HepG2 (cell line): Measurements from ENCODE around the gene ST14. TPM values are rescaled to one million over a fixed set of nuclear protein-coding genes. Genes with fewer than 3 reads are reported as not detected.

ENCODE experiments used
- ATAC-seq: fragments of 200-7000 bp; cut with Tn5 transposase; 3 replicates; pipeline ENCODE4 v1.9.1; 2020; ENCODE audit warnings: mild to moderate bottlenecking, moderate library complexity
- BruUV-seq: library from RNA; stranded (reverse); fragments of 400-500 nt; replicated peaks from 2 replicates; lab custom pipeline; 2021; lab: Mats Ljungman, UMichigan
- CTCF ChIA-PET: fragments of 300-600 bp; formaldehyde crosslinking; extraction: SDS; loops from one replicate; lab custom pipeline; 2021; ENCODE audit warnings: low total read pairs, inconsistent platforms, low intra/inter-chr PET ratio; lab: Yijun Ruan, JAX
- POLR2A ChIA-PET: fragments of 350-600 bp; sonication (Branson Sonifier 250); formaldehyde crosslinking; loops from one replicate; lab custom pipeline; 2020; ENCODE audit warnings: antibody characterized with exemption, inconsistent platforms; lab: Yijun Ruan, JAX
- DNase-seq: peaks from one replicate; pipeline ENCODE4 v3.0.0-alpha.2; 2015; ENCODE audit warnings: low spot score
- FAIRE-seq: peaks from 3 replicates; lab custom pipeline; 2011; peaks lifted over from hg19 to GRCh38; lab: Jason Lieb, UNC
- H2AFZ ChIP-seq: one replicate; pipeline ENCODE4 v1.6.1; 2011; ENCODE audit warnings: low read length, inconsistent platforms
- H3K27ac ChIP-seq: fragments of 300-600 bp; 3 replicates; pipeline ENCODE4 v1.8.0; 2011; ENCODE audit warnings: mixed run types, mild to moderate bottlenecking, mixed read lengths, low read length, inconsistent platforms; ENCODE audit not compliant: insufficient read depth; ENCODE audit errors: extremely low read length
- H3K27me3 ChIP-seq, 2 experiments: fragments of 200-600 bp in 1 of 2; 2 replicates in 1 of 2; 3 replicates in 1 of 2; pipeline versions ENCODE4 v1.6.0 to v1.8.0; 2011; ENCODE audit warnings: low read length in 2 of 2, mild to moderate bottlenecking in 2 of 2, moderate library complexity in 2 of 2, inconsistent platforms in 1 of 2; ENCODE audit not compliant: insufficient read depth in 2 of 2, control insufficient read depth in 1 of 2
- H3K36me3 ChIP-seq, 2 experiments: fragments of 200-600 bp in 1 of 2; replicated peaks in 1 of 2; 2 replicates in 1 of 2; 3 replicates in 1 of 2; pipeline versions ENCODE4 v1.5.1 to v1.8.0; 2011; ENCODE audit warnings: low read length in 2 of 2, inconsistent platforms in 1 of 2; ENCODE audit not compliant: insufficient read depth in 2 of 2, control insufficient read depth in 1 of 2
- H3K4me1 ChIP-seq: 2 replicates; pipeline ENCODE4 v1.5.1; 2012; ENCODE audit warnings: low read length, inconsistent platforms; ENCODE audit not compliant: insufficient read depth
- H3K4me2 ChIP-seq: 2 replicates; pipeline ENCODE4 v1.6.0; 2011; ENCODE audit warnings: low read depth, low read length, inconsistent platforms
- H3K4me3 ChIP-seq, 3 experiments: fragments of 200-600 bp in 1 of 3; sonication (generic), shearing (Covaris generic) in 1 of 3; replicated peaks in 1 of 3; 2 replicates each; pipeline ENCODE4 v1.5.1; 2011 to 2016; ENCODE audit warnings: low read length in 3 of 3, inconsistent platforms in 2 of 3, low read depth in 2 of 3, mild to moderate bottlenecking in 2 of 3, control low read depth in 1 of 3, mixed read lengths in 1 of 3; ENCODE audit not compliant: insufficient read depth in 1 of 3
- H3K79me2 ChIP-seq: one replicate; pipeline ENCODE4 v1.6.1; 2011; ENCODE audit warnings: low read length, inconsistent platforms; ENCODE audit not compliant: insufficient read depth
- H3K9ac ChIP-seq: 2 replicates; pipeline ENCODE4 v1.6.0; 2011; ENCODE audit warnings: mild to moderate bottlenecking, low read depth, low read length, inconsistent platforms; ENCODE audit not compliant: insufficient read depth
- H3K9me3 ChIP-seq: 2 replicates; pipeline ENCODE4 v1.5.1; 2012; ENCODE audit warnings: mild to moderate bottlenecking, low read length
- H4K20me1 ChIP-seq: 2 replicates; pipeline ENCODE4 v1.6.0; 2011; ENCODE audit warnings: inconsistent platforms, mild to moderate bottlenecking, low read length, moderate library complexity; ENCODE audit not compliant: insufficient read depth
- CEBPG ChIP-seq: IDR thresholded peaks from 2 replicates; pipeline ENCODE4 v1.6.1; 2016
- ZNF292 ChIP-seq: sonication (generic); formaldehyde crosslinking; IDR thresholded peaks from 2 replicates; pipeline ENCODE4 v1.8.1; 2022; ENCODE audit warnings: mild to moderate bottlenecking, low read depth, missing genetic modification reagents, borderline replicate concordance
- WGBS: methylation state at CpG from one replicate; pipeline ENCODE4 v1.1.6; 2017; ENCODE audit warnings: low lambda C conversion rate; 5-methylcytosine and 5-hydroxymethylcytosine counted together
- in situ Hi-C: cut with HindIII; loops from 2 replicates; pipeline ENCODE4 v1.10.0; 2017; ENCODE audit warnings: low pct_unique_long_range_greater_than_20kb; ENCODE audit not compliant: extremely low pct_ligation_motif_present
- intact Hi-C: fragments of 100-400 bp; cut with micrococcal nuclease; formaldehyde crosslinking; loops from one replicate; pipeline ENCODE4 v1.10.0; 2022; ENCODE audit not compliant: unreplicated experiment
- polyA plus RNA-seq, 8 experiments: library from polyadenylated mRNA; depleted of rRNA in 3 of 8; stranded (reverse) in 7 of 8; unstranded in 1 of 8; fragments of >200 nt; fragmentation: Illumina TruSeq in 4 of 8; extraction: Trizol in 4 of 8; gene quantifications; 2 replicates each; pipeline versions ENCODE4 v1.2.1 to v1.2.3, GENCODE V29; 2011 to 2016; ENCODE audit warnings: low read depth in 4 of 8, missing spikeins in 1 of 8, mixed read lengths in 1 of 8; ENCODE audit not compliant: insufficient read depth in 1 of 8
- total RNA-seq, 5 experiments: library from RNA; depleted of rRNA; stranded (reverse); fragments of >200 nt; fragmentation: Illumina TruSeq; extraction: Trizol; gene quantifications; 2 replicates each; pipeline ENCODE4 v1.2.3, GENCODE V29; 2016; ENCODE audit warnings: low read depth in 1 of 5
- TF ChIP-seq, protein P1 (sequence below): sonication (generic); formaldehyde crosslinking; IDR thresholded peaks from 2 replicates; pipeline ENCODE4 v1.5.0; 2020; ENCODE audit warnings: mild to moderate bottlenecking, missing genetic modification reagents, borderline replicate concordance
- TF ChIP-seq, protein P2 (sequence below): sonication (generic); formaldehyde crosslinking; IDR thresholded peaks from 2 replicates; pipeline ENCODE4 v1.5.1; 2020; ENCODE audit warnings: missing genetic modification reagents, mild to moderate bottlenecking, borderline replicate concordance

ST14 gene
- total and polyA plus RNA-seq, 2 of the 13 experiments (the other 11 are each of a cell fraction or from before 2014, with no cell fraction given): 0.88 to 1.4 TPM

DNA sequence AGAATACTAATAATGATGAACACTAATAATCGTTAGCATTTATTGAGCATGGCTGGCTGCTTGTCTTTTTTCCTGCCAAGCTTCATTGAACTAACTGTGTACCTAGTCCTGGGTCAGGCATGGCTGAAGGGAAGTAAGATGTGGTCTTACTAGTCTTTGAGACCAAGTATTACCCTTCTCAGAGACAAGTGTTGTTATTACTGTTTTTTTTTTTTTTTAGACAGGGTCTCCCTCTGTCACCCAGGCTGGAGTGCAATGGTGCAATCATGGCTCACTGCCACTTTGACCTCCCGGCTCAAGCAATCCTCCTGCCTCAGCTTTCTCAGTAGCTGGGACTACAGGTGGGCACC lies 4.6 kb downstream of the ST14 start:
- Histone ChIP-seq H3K4me2 (peak overlapping the region; percentile 96), H4K20me1 (no peaks in the 10 kb centered on the region), H3K4me1 (peaks cover 45% of the 10 kb centered on the region), H3K36me3 (no peaks in the 10 kb centered on the region), H3K4me3 (peak overlapping the region; percentile 54 to 64 (median 59); a peak in 5 of 6 replicates), H3K9me3 (no peaks in the 10 kb centered on the region), H2AFZ (peak overlapping the region; percentile 92), H3K27ac (peak overlapping the region; percentile 55), H3K9ac (peak overlapping the region; percentile 72), H3K27me3 (no peaks in the 10 kb centered on the region), H3K79me2 (no peaks in the 10 kb centered on the region)
- POLR2A ChIA-PET: interaction anchor here (1.1 to 3.4 kb wide), 7 partner anchors 10 to 268 kb away, joined by 3 to 36 read pairs (median 7); partner anchors contain the start of gene NFRKB
- in situ Hi-C loops: no loop called here
- BruUV-seq: no TSS peak
- intact Hi-C loops: no loop called here
- peak; percentile 5; the same call in 1 of the 3 replicates for ATAC-seq
- CTCF ChIA-PET: no interaction called here
- 36% methylated on average over 2 of the region's 2 CpGs for WGBS
- DNase-seq: no peak
- TF ChIP-seq ZNF292 (CRISPR knock-in tag): 0 out of 2 replicates have a peak, but pooled peaks have one; percentile 9
- TF ChIP-seq CEBPG: 0 out of 2 replicates have a peak, but pooled peaks have one; percentile 1
- TF ChIP-seq, protein P1, sequence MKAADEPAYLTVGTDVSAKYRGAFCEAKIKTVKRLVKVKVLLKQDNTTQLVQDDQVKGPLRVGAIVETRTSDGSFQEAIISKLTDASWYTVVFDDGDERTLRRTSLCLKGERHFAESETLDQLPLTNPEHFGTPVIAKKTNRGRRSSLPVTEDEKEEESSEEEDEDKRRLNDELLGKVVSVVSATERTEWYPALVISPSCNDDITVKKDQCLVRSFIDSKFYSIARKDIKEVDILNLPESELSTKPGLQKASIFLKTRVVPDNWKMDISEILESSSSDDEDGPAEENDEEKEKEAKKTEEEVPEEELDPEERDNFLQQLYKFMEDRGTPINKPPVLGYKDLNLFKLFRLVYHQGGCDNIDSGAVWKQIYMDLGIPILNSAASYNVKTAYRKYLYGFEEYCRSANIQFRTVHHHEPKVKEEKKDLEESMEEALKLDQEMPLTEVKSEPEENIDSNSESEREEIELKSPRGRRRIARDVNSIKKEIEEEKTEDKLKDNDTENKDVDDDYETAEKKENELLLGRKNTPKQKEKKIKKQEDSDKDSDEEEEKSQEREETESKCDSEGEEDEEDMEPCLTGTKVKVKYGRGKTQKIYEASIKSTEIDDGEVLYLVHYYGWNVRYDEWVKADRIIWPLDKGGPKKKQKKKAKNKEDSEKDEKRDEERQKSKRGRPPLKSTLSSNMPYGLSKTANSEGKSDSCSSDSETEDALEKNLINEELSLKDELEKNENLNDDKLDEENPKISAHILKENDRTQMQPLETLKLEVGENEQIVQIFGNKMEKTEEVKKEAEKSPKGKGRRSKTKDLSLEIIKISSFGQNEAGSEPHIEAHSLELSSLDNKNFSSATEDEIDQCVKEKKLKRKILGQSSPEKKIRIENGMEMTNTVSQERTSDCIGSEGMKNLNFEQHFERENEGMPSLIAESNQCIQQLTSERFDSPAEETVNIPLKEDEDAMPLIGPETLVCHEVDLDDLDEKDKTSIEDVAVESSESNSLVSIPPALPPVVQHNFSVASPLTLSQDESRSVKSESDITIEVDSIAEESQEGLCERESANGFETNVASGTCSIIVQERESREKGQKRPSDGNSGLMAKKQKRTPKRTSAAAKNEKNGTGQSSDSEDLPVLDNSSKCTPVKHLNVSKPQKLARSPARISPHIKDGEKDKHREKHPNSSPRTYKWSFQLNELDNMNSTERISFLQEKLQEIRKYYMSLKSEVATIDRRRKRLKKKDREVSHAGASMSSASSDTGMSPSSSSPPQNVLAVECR: no peak
- TF ChIP-seq, protein P2, sequence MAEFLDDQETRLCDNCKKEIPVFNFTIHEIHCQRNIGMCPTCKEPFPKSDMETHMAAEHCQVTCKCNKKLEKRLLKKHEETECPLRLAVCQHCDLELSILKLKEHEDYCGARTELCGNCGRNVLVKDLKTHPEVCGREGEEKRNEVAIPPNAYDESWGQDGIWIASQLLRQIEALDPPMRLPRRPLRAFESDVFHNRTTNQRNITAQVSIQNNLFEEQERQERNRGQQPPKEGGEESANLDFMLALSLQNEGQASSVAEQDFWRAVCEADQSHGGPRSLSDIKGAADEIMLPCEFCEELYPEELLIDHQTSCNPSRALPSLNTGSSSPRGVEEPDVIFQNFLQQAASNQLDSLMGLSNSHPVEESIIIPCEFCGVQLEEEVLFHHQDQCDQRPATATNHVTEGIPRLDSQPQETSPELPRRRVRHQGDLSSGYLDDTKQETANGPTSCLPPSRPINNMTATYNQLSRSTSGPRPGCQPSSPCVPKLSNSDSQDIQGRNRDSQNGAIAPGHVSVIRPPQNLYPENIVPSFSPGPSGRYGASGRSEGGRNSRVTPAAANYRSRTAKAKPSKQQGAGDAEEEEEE (CRISPR knock-in tag): no peak
- no peak for FAIRE-seq
